Cardiac muscle cell (in vitro differentiated cells and primary cell): Measurements from ENCODE around the gene MSANTD3. TPM values are rescaled to one million over a fixed set of nuclear protein-coding genes. Genes with fewer than 3 reads are reported as not detected.

Source experiments
- DNase-seq, 2 donors: peaks; one replicate each; pipeline versions ENCODE4 v3.0.0 to v3.0.0-alpha.2; 2010 to 2017; ENCODE audit warnings: low read depth in 1 of 2, low spot score in 1 of 2
- H3K27ac ChIP-seq: fragments of 200-600 bp; sonication (generic); 2 replicates; pipeline ENCODE4 v1.5.1; 2016
- H3K27me3 ChIP-seq: fragments of 200-600 bp; sonication (generic); 2 replicates; pipeline ENCODE4 v1.6.0; 2016; ENCODE audit warnings: control low read depth
- H3K36me3 ChIP-seq: fragments of 200-600 bp; sonication (generic); 2 replicates; pipeline ENCODE4 v1.5.1; 2016; ENCODE audit warnings: control low read depth
- H3K4me1 ChIP-seq: fragments of 200-600 bp; sonication (generic); 2 replicates; pipeline ENCODE4 v1.8.1; 2017; ENCODE audit warnings: low read depth, mild to moderate bottlenecking, mixed run types
- H3K4me3 ChIP-seq: fragments of 200-600 bp; sonication (generic); 2 replicates; pipeline ENCODE4 v1.5.1; 2016; ENCODE audit warnings: mild to moderate bottlenecking
- H3K9me3 ChIP-seq: fragments of 200-600 bp; sonication (generic); 2 replicates; pipeline ENCODE4 v1.5.1; 2017; ENCODE audit warnings: low read depth, mild to moderate bottlenecking, control low read depth
- CTCF ChIP-seq: IDR thresholded peaks from 2 replicates; pipeline ENCODE4 v1.5.1; 2012; ENCODE audit warnings: low read depth, mild to moderate bottlenecking, low read length
- polyA plus RNA-seq: library from polyadenylated mRNA; unstranded; fragments of >200 nt; fragmentation: Nextera tagmentation; extraction: Ambion mirVana; gene quantifications from 2 replicates; pipeline ENCODE4 v1.2.1, GENCODE V29; 2016
- total RNA-seq: library from RNA; depleted of rRNA; stranded (reverse); fragments of >200 nt; gene quantifications from 2 replicates; pipeline ENCODE4 v1.2.3, GENCODE V29; 2016

The MSANTD3 gene
- total and polyA plus RNA-seq, 2 experiments from 2014 or later: 34.7 to 49.2 TPM

GRCh38 chr9:100397529-100398266 is 29.2 kb upstream of the MSANTD3 start:
- Histone ChIP-seq H3K27ac (no peak overlapping the region), H3K4me1 (no peaks in the 10 kb centered on the region), H3K4me3 (no peak overlapping the region), H3K9me3 (no peaks in the 10 kb centered on the region), H3K27me3 (no peaks in the 10 kb centered on the region), H3K36me3 (no peaks in the 10 kb centered on the region)
- DNase-seq: no peak
- TF ChIP-seq CTCF: no peak

- H3K4me1 ChIP-seq: no peaks in the 10 kb centered on the region
- no peaks in the 10 kb centered on the region for H3K36me3 ChIP-seq
- H3K27ac ChIP-seq: no peak overlapping the region
- DNase-seq: no peak
- TF ChIP-seq CTCF: no peak
- H3K9me3 ChIP-seq: no peaks in the 10 kb centered on the region
- H3K4me3 ChIP-seq: no peak overlapping the region
- no peaks in the 10 kb centered on the region for H3K27me3 ChIP-seq
These were observed 25.9 kb upstream of the MSANTD3 start for GRCh38 chr9:100401042-100401441.

GRCh38 chr9:100406962-100407361 is 20.0 kb upstream of the MSANTD3 start:
- DNase-seq: no peak
- no peak overlapping the region for H3K4me3 ChIP-seq
- TF ChIP-seq CTCF: no peak
- H3K27me3 ChIP-seq: no peaks in the 10 kb centered on the region
- H3K4me1 ChIP-seq: no peaks in the 10 kb centered on the region
- H3K9me3 ChIP-seq: no peaks in the 10 kb centered on the region
- no peaks in the 10 kb centered on the region for H3K36me3 ChIP-seq
- H3K27ac ChIP-seq: no peak overlapping the region

- no peak overlapping the region for H3K4me3 ChIP-seq
- no peaks in the 10 kb centered on the region for H3K27me3 ChIP-seq
- no peaks in the 10 kb centered on the region for H3K4me1 ChIP-seq
- no peaks in the 10 kb centered on the region for H3K9me3 ChIP-seq
- no peak overlapping the region for H3K27ac ChIP-seq
- TF ChIP-seq CTCF: no peak
- no peak for DNase-seq
- no peaks in the 10 kb centered on the region for H3K36me3 ChIP-seq
These were observed 18.3 kb upstream of the MSANTD3 start for GRCh38 chr9:100408546-100409175.

GRCh38 chr9:100409176-100409556 is 17.8 kb upstream of the MSANTD3 start:
- H3K36me3 ChIP-seq: no peaks in the 10 kb centered on the region
- no peak overlapping the region for H3K4me3 ChIP-seq
- DNase-seq: no peak
- TF ChIP-seq CTCF: no peak
- no peaks in the 10 kb centered on the region for H3K4me1 ChIP-seq
- H3K9me3 ChIP-seq: no peaks in the 10 kb centered on the region
- H3K27me3 ChIP-seq: no peaks in the 10 kb centered on the region
- no peak overlapping the region for H3K27ac ChIP-seq
